Measurements from ENCODE around the gene HOPX.
"Not testable (repeated sequence)": the region's sequence is repeated elsewhere in the genome, so short reads cannot be mapped to it uniquely, and the experiment has no call there.

HOPX gene

GRCh38 chr4:56619160-56619559, 61.9 kb downstream of the HOPX start:
- H3K36me3 ChIP-seq (ENCODE audit: control insufficient read depth in 1 of 2, insufficient read depth in 2 of 2, low read length in 2 of 2), result no peaks in the 10 kb centered on the region
- no peaks in the 10 kb centered on the region for H3K9me3 ChIP-seq (ENCODE audit: control insufficient read depth in 1 of 2, low read length in 2 of 2)
- no peak overlapping the region for H3K27ac ChIP-seq (ENCODE audit: low read depth, low read length)
- no peaks in the 10 kb centered on the region for H3K27me3 ChIP-seq (ENCODE audit: control insufficient read depth in 1 of 2, insufficient read depth in 2 of 2, low read length in 2 of 2)
- H3K9ac ChIP-seq (ENCODE audit: low read depth in 1 of 2, low read length in 2 of 2), result no peak overlapping the region
- no peaks in the 10 kb centered on the region for H3K4me1 ChIP-seq (ENCODE audit: control insufficient read depth in 1 of 2, insufficient read depth in 2 of 2, low read length in 2 of 2)
- H3K4me3 ChIP-seq (ENCODE audit: low read depth in 1 of 2, low read length in 2 of 2), result no peak overlapping the region

- H3K27ac ChIP-seq (ENCODE audit: low read depth, low read length), result no peak overlapping the region
- no peaks in the 10 kb centered on the region for H3K27me3 ChIP-seq (ENCODE audit: control insufficient read depth in 1 of 2, insufficient read depth in 2 of 2, low read length in 2 of 2)
- H3K9me3 ChIP-seq (ENCODE audit: control insufficient read depth in 1 of 2, low read length in 2 of 2), result no peaks in the 10 kb centered on the region
- no peaks in the 10 kb centered on the region for H3K4me1 ChIP-seq (ENCODE audit: control insufficient read depth in 1 of 2, insufficient read depth in 2 of 2, low read length in 2 of 2)
- no peaks in the 10 kb centered on the region for H3K36me3 ChIP-seq (ENCODE audit: control insufficient read depth in 1 of 2, insufficient read depth in 2 of 2, low read length in 2 of 2)
- H3K9ac ChIP-seq (ENCODE audit: low read depth in 1 of 2, low read length in 2 of 2), result no peak overlapping the region
- H3K4me3 ChIP-seq (ENCODE audit: low read depth in 1 of 2, low read length in 2 of 2), result no peak overlapping the region
Measured at GRCh38 chr4:56618734-56619133, 62.4 kb downstream of the HOPX start.

- Histone ChIP-seq H3K27ac (ENCODE audit: low read depth, low read length) (no peak overlapping the region), H3K27me3 (ENCODE audit: control insufficient read depth in 1 of 2, insufficient read depth in 2 of 2, low read length in 2 of 2) (no peaks in the 10 kb centered on the region), H3K4me1 (ENCODE audit: control insufficient read depth in 1 of 2, insufficient read depth in 2 of 2, low read length in 2 of 2) (no peaks in the 10 kb centered on the region), H3K9me3 (ENCODE audit: control insufficient read depth in 1 of 2, low read length in 2 of 2) (no peaks in the 10 kb centered on the region), H3K36me3 (ENCODE audit: control insufficient read depth in 1 of 2, insufficient read depth in 2 of 2, low read length in 2 of 2) (no peaks in the 10 kb centered on the region), H3K9ac (ENCODE audit: low read depth in 1 of 2, low read length in 2 of 2) (no peak overlapping the region), H3K4me3 (ENCODE audit: low read depth in 1 of 2, low read length in 2 of 2) (no peak overlapping the region)
Measured at GRCh38 chr4:56613101-56613862, 67.8 kb downstream of the HOPX start.

- Histone ChIP-seq H3K4me1 (ENCODE audit: control insufficient read depth in 1 of 2, insufficient read depth in 2 of 2, low read length in 2 of 2) (no peaks in the 10 kb centered on the region), H3K4me3 (ENCODE audit: low read depth in 1 of 2, low read length in 2 of 2) (no peak overlapping the region)
Measured at GRCh38 chr4:56612282-56612681, 68.8 kb downstream of the HOPX start.

GRCh38 chr4:56611501-56611900, 69.6 kb downstream of the HOPX start:
- no peak overlapping the region for H3K27ac ChIP-seq (ENCODE audit: low read depth, low read length)
- H3K4me1 ChIP-seq (ENCODE audit: control insufficient read depth in 1 of 2, insufficient read depth in 2 of 2, low read length in 2 of 2), result no peaks in the 10 kb centered on the region
- H3K36me3 ChIP-seq (ENCODE audit: control insufficient read depth in 1 of 2, insufficient read depth in 2 of 2, low read length in 2 of 2), result no peaks in the 10 kb centered on the region
- H3K27me3 ChIP-seq (ENCODE audit: control insufficient read depth in 1 of 2, insufficient read depth in 2 of 2, low read length in 2 of 2), result no peaks in the 10 kb centered on the region
- no peak overlapping the region for H3K9ac ChIP-seq (ENCODE audit: low read depth in 1 of 2, low read length in 2 of 2)
- H3K9me3 ChIP-seq (ENCODE audit: control insufficient read depth in 1 of 2, low read length in 2 of 2), result no peaks in the 10 kb centered on the region
- no peak overlapping the region for H3K4me3 ChIP-seq (ENCODE audit: low read depth in 1 of 2, low read length in 2 of 2)

More at GRCh38 chr4:56612282-56612681, 68.8 kb downstream of the HOPX start:
- Histone ChIP-seq H3K27ac (ENCODE audit: low read depth, low read length) (no peak overlapping the region), H3K27me3 (ENCODE audit: control insufficient read depth in 1 of 2, insufficient read depth in 2 of 2, low read length in 2 of 2) (no peaks in the 10 kb centered on the region), H3K9ac (ENCODE audit: low read depth in 1 of 2, low read length in 2 of 2) (no peak overlapping the region), H3K9me3 (ENCODE audit: control insufficient read depth in 1 of 2, low read length in 2 of 2) (no peaks in the 10 kb centered on the region), H3K36me3 (ENCODE audit: control insufficient read depth in 1 of 2, insufficient read depth in 2 of 2, low read length in 2 of 2) (no peaks in the 10 kb centered on the region)

- H3K27ac ChIP-seq (ENCODE audit: low read depth, low read length); H3K27me3 ChIP-seq (ENCODE audit: control insufficient read depth in 1 of 2, insufficient read depth in 2 of 2, low read length in 2 of 2); H3K4me1 ChIP-seq (ENCODE audit: control insufficient read depth in 1 of 2, insufficient read depth in 2 of 2, low read length in 2 of 2); H3K36me3 ChIP-seq (ENCODE audit: control insufficient read depth in 1 of 2, insufficient read depth in 2 of 2, low read length in 2 of 2); H3K9me3 ChIP-seq (ENCODE audit: control insufficient read depth in 1 of 2, low read length in 2 of 2); H3K4me3 ChIP-seq (ENCODE audit: low read depth in 1 of 2, low read length in 2 of 2); H3K9ac ChIP-seq (ENCODE audit: low read depth in 1 of 2, low read length in 2 of 2): not testable (repeated sequence)
Measured at GRCh38 chr4:56610170-56610569, 70.9 kb downstream of the HOPX start.

GRCh38 chr4:56607926-56608325, 73.2 kb downstream of the HOPX start:
- Histone ChIP-seq H3K4me3 (ENCODE audit: low read depth in 1 of 2, low read length in 2 of 2) (no peak overlapping the region), H3K27me3 (ENCODE audit: control insufficient read depth in 1 of 2, insufficient read depth in 2 of 2, low read length in 2 of 2) (no peaks in the 10 kb centered on the region), H3K27ac (ENCODE audit: low read depth, low read length) (no peak overlapping the region), H3K9ac (ENCODE audit: low read depth in 1 of 2, low read length in 2 of 2) (no peak overlapping the region), H3K9me3 (ENCODE audit: control insufficient read depth in 1 of 2, low read length in 2 of 2) (no peaks in the 10 kb centered on the region), H3K4me1 (ENCODE audit: control insufficient read depth in 1 of 2, insufficient read depth in 2 of 2, low read length in 2 of 2) (no peaks in the 10 kb centered on the region), H3K36me3 (ENCODE audit: control insufficient read depth in 1 of 2, insufficient read depth in 2 of 2, low read length in 2 of 2) (no peaks in the 10 kb centered on the region)

GRCh38 chr4:56606385-56606784, 74.7 kb downstream of the HOPX start:
- no peak overlapping the region for H3K27ac ChIP-seq (ENCODE audit: low read depth, low read length)
- H3K4me3 ChIP-seq (ENCODE audit: low read depth in 1 of 2, low read length in 2 of 2), result no peak overlapping the region
- no peaks in the 10 kb centered on the region for H3K4me1 ChIP-seq (ENCODE audit: control insufficient read depth in 1 of 2, insufficient read depth in 2 of 2, low read length in 2 of 2)
- H3K27me3 ChIP-seq (ENCODE audit: control insufficient read depth in 1 of 2, insufficient read depth in 2 of 2, low read length in 2 of 2), result no peaks in the 10 kb centered on the region
- no peak overlapping the region for H3K9ac ChIP-seq (ENCODE audit: low read depth in 1 of 2, low read length in 2 of 2)
- H3K9me3 ChIP-seq (ENCODE audit: control insufficient read depth in 1 of 2, low read length in 2 of 2), result no peaks in the 10 kb centered on the region
- H3K36me3 ChIP-seq (ENCODE audit: control insufficient read depth in 1 of 2, insufficient read depth in 2 of 2, low read length in 2 of 2), result no peaks in the 10 kb centered on the region

- not testable (repeated sequence) for H3K9me3 ChIP-seq (ENCODE audit: control insufficient read depth in 1 of 2, low read length in 2 of 2); H3K36me3 ChIP-seq (ENCODE audit: control insufficient read depth in 1 of 2, insufficient read depth in 2 of 2, low read length in 2 of 2); H3K4me3 ChIP-seq (ENCODE audit: low read depth in 1 of 2, low read length in 2 of 2); H3K27ac ChIP-seq (ENCODE audit: low read depth, low read length); H3K4me1 ChIP-seq (ENCODE audit: control insufficient read depth in 1 of 2, insufficient read depth in 2 of 2, low read length in 2 of 2); H3K9ac ChIP-seq (ENCODE audit: low read depth in 1 of 2, low read length in 2 of 2); H3K27me3 ChIP-seq (ENCODE audit: control insufficient read depth in 1 of 2, insufficient read depth in 2 of 2, low read length in 2 of 2)
Measured at GRCh38 chr4:56605464-56605863, 75.6 kb downstream of the HOPX start.

GRCh38 chr4:56603297-56603696, 77.8 kb downstream of the HOPX start:
- H3K9me3 ChIP-seq (ENCODE audit: control insufficient read depth in 1 of 2, low read length in 2 of 2), result no peaks in the 10 kb centered on the region
- no peak overlapping the region for H3K4me3 ChIP-seq (ENCODE audit: low read depth in 1 of 2, low read length in 2 of 2)
- no peaks in the 10 kb centered on the region for H3K36me3 ChIP-seq (ENCODE audit: control insufficient read depth in 1 of 2, insufficient read depth in 2 of 2, low read length in 2 of 2)
- H3K27me3 ChIP-seq (ENCODE audit: control insufficient read depth in 1 of 2, insufficient read depth in 2 of 2, low read length in 2 of 2), result no peaks in the 10 kb centered on the region
- no peaks in the 10 kb centered on the region for H3K4me1 ChIP-seq (ENCODE audit: control insufficient read depth in 1 of 2, insufficient read depth in 2 of 2, low read length in 2 of 2)
- H3K27ac ChIP-seq (ENCODE audit: low read depth, low read length), result no peak overlapping the region
- H3K9ac ChIP-seq (ENCODE audit: low read depth in 1 of 2, low read length in 2 of 2), result no peak overlapping the region

Data from duodenal mucosa (tissue), 2 donors.